ENCODE data around the gene PMVK. TPM values are rescaled to one million over a fixed set of nuclear protein-coding genes. Genes with fewer than 3 reads are reported as not detected.

The PMVK gene
- total RNA-seq, 4 donors from 2014 or later = 29.0 to 38.2 (median 33.5) TPM

DNA sequence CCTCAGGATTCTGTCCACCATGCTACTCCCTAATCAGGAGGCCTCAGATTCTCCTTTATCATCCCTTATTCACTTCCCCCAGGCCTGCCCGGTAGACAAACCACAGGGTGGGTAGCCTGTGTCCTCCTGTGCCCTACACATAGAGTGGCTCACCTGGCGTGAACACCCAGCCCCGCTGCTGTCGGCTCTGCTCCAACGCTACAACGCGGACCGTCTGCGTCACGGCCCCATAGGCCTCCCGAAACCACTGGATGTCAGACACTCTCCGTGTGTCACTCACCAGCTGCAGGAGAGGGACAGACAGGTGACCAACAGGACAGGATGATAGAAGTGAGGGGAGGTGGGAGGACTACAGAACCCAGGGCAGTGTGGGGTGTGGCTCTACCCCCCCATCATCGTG lies 10.3 kb downstream of the PMVK start:
- H3K36me3 ChIP-seq = peaks cover 26 to 100% (median 29%) of the 10 kb centered on the region in 3 donors
- H3K4me3 ChIP-seq = no peak overlapping the region
- H3K9me3 ChIP-seq = no peaks in the 10 kb centered on the region
- intact Hi-C loops (cut with DNase I) = no loop called here
- H3K4me1 ChIP-seq = no peaks in the 10 kb centered on the region
- TF ChIP-seq, protein P1, sequence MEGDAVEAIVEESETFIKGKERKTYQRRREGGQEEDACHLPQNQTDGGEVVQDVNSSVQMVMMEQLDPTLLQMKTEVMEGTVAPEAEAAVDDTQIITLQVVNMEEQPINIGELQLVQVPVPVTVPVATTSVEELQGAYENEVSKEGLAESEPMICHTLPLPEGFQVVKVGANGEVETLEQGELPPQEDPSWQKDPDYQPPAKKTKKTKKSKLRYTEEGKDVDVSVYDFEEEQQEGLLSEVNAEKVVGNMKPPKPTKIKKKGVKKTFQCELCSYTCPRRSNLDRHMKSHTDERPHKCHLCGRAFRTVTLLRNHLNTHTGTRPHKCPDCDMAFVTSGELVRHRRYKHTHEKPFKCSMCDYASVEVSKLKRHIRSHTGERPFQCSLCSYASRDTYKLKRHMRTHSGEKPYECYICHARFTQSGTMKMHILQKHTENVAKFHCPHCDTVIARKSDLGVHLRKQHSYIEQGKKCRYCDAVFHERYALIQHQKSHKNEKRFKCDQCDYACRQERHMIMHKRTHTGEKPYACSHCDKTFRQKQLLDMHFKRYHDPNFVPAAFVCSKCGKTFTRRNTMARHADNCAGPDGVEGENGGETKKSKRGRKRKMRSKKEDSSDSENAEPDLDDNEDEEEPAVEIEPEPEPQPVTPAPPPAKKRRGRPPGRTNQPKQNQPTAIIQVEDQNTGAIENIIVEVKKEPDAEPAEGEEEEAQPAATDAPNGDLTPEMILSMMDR (IDR thresholded peaks at IDR 0.05) = no peak
- TF ChIP-seq POLR2A (IDR thresholded peaks at IDR 0.05) = no peak
- DNase-seq = no peak
- H3K27me3 ChIP-seq = no peaks in the 10 kb centered on the region
- 96 to 97% methylated on average over 6 to 13 of the region's 13 CpGs for WGBS, 2 donors
- H3K27ac ChIP-seq = peak overlapping the region in 1 of 4 donors; percentile 1

DNA sequence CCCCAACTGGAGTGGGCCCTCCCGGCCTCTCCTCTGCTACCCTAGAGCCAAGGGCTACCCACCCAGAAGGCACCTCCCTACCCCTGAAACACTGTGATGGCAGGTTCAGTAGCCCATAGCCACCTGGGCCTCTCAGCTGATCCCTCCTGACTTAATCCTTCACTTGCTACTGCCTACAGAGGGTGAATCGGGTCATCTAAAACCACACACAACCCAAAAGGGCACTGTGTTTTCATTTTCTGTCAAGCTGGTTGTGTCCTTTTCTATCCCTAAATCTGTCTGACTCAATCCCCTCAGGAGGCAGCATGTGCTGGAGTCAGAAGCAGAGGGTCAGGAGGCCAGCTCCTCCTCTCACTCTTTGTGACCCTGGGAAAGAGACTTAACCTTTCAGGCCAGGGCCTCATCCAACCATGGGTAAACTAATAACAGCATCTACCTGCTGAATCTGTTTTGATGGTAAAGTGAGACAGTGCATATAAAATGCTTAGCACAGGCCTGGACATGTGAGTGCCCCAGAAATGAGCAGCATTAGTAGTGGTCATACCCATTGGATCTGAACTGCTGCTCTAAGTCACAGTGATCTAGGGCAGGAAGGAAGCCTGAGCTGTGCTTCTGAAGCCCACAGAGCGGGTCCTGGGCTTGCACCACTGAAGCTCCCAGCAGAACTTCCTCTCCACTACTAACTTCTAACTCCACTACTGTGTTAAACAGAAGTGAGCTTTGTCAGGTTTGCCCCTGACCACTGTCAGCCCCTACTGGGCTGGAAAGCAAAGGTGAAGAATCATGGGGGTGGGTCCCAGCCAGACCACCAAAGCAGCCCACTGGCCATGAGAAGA lies 11.0 kb downstream of the PMVK start:
- intact Hi-C loops (cut with DNase I) = no loop called here
- no peak for DNase-seq
- Histone ChIP-seq H3K4me3 (no peak overlapping the region), H3K9me3 (no peaks in the 10 kb centered on the region), H3K27ac (peak overlapping the region in 1 of 4 donors; percentile 1), H3K27me3 (no peaks in the 10 kb centered on the region), H3K36me3 (peaks cover 23 to 100% (median 29%) of the 10 kb centered on the region in 3 donors), H3K4me1 (no peaks in the 10 kb centered on the region)
- TF ChIP-seq POLR2A (IDR thresholded peaks at IDR 0.05) = no peak
- WGBS, 2 donors = 81 to 83% methylated on average over 2 to 3 of the region's 3 CpGs

DNA sequence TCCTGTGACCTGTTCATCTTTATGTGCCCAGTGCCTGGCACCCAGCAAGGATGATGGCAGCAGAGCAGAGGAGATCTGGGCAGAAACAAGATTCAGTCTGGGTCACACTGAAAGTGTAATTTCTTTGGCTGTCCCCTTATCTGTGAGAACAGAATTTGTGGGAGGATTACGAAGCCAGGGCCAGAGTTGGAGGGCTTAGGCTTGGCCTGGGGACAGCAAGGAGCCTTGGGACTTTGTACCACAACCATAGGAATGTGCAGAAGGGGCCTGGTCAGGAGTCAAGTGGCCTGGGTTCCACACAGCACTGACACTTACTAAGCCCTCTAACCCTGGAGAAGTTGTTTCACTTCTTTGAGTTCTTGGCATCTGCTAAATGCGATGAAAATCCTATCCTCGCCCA lies 12.8 kb downstream of the PMVK start:
- H3K4me3 ChIP-seq = no peak overlapping the region
- no peaks in the 10 kb centered on the region for H3K4me1 ChIP-seq
- H3K9me3 ChIP-seq = no peaks in the 10 kb centered on the region
- no peak overlapping the region for H3K27ac ChIP-seq
- DNase-seq = no peak
- TF ChIP-seq, protein P1 (IDR thresholded peaks at IDR 0.05) = no peak
- no peak for TF ChIP-seq POLR2A (IDR thresholded peaks at IDR 0.05)
- peaks cover 19 to 100% (median 29%) of the 10 kb centered on the region in 3 donors for H3K36me3 ChIP-seq
- H3K27me3 ChIP-seq = no peaks in the 10 kb centered on the region
- intact Hi-C loops (cut with DNase I) = no loop called here
- WGBS, 2 donors = 77 to 100% methylated on average over 2 to 3 of the region's 3 CpGs

GRCh38 chr1:154913273-154913672 lies 23.2 kb downstream of the PMVK start:
- H3K4me1 ChIP-seq = peaks cover 4 to 40% (median 16%) of the 10 kb centered on the region in 3 donors
- H3K27ac ChIP-seq = no peak overlapping the region
- no peak overlapping the region for H3K4me3 ChIP-seq
- DNase-seq = no peak
- no peaks in the 10 kb centered on the region for H3K27me3 ChIP-seq
- 91 to 96% methylated on average over 3 of the region's 3 CpGs for WGBS, 2 donors
- H3K9me3 ChIP-seq = no peaks in the 10 kb centered on the region
- no peaks in the 10 kb centered on the region for H3K36me3 ChIP-seq
- TF ChIP-seq, protein P1 (IDR thresholded peaks at IDR 0.05) = no peak
- no peak for TF ChIP-seq POLR2A (IDR thresholded peaks at IDR 0.05)
- intact Hi-C loops (cut with DNase I) = no loop called here

DNA sequence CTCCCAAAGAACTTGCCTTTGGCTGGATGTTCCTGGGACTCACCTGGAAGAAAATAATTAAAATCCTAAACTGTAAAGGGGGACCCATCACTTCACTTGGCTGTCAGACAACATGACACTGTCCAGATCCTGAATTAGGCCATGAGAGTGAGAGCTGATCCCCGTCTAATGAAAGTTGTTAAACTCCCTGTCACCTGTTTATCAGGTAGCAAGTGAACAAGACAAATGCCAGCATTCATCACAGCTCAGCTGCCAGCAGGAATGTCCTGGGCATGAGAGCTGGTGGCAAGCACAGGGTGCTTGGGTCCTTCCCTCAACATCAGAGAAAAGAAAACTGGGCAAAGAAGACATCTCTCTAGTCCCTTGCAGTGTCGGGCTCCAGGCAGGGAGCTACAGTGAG lies 23.8 kb downstream of the PMVK start:
- TF ChIP-seq POLR2A (IDR thresholded peaks at IDR 0.05) = no peak
- TF ChIP-seq, protein P1 (IDR thresholded peaks at IDR 0.05) = no peak
- no peak for DNase-seq
- H3K27ac ChIP-seq = no peak overlapping the region

More for the DNA sequence above, 23.8 kb downstream of the PMVK start:
- no peaks in the 10 kb centered on the region for H3K36me3 ChIP-seq
- H3K9me3 ChIP-seq = no peaks in the 10 kb centered on the region
- intact Hi-C loops (cut with DNase I) = no loop called here
- H3K27me3 ChIP-seq = no peaks in the 10 kb centered on the region
- H3K4me3 ChIP-seq = no peak overlapping the region
- WGBS, 2 donors = 64 to 79% methylated on average over 2 of the region's 2 CpGs
- H3K4me1 ChIP-seq = peaks cover 4 to 41% (median 16%) of the 10 kb centered on the region in 3 donors

All from esophagus squamous epithelium (tissue), 5 donors.